CD14-positive monocyte (primary cell): Measurements from ENCODE around the gene SMG1. TPM values are rescaled to one million over a fixed set of nuclear protein-coding genes. Genes with fewer than 3 reads are reported as not detected.

Experiments used
- DNase-seq, 3 donors: peaks; one replicate each; pipeline ENCODE4 v3.0.0-alpha.2; 2011 to 2022
- H2AFZ ChIP-seq: 2 replicates; pipeline ENCODE4 v1.6.0; 2012; ENCODE audit warnings: mild to moderate bottlenecking, low read depth, low read length, inconsistent platforms; ENCODE audit not compliant: insufficient read depth, poor library complexity, severe bottlenecking
- H3K27ac ChIP-seq, 2 donors: 1 replicate in 1 of 2; 2 replicates in 1 of 2; pipeline ENCODE4 v1.5.1; 2012 to 2013; ENCODE audit warnings: low read length in 2 of 2, control low read depth in 1 of 2, inconsistent platforms in 1 of 2, low read depth in 1 of 2, mild to moderate bottlenecking in 1 of 2
- H3K27me3 ChIP-seq, 2 donors: one replicate each; pipeline versions ENCODE4 v1.6.0 to v1.6.1; 2011 to 2013; ENCODE audit warnings: low read length in 2 of 2; ENCODE audit not compliant: control insufficient read depth in 2 of 2, insufficient read depth in 2 of 2
- H3K36me3 ChIP-seq, 2 donors: replicated peaks in 1 of 2; 1 replicate in 1 of 2; 2 replicates in 1 of 2; pipeline versions ENCODE4 v1.5.1 to v1.6.1; 2012 to 2013; ENCODE audit warnings: low read length in 2 of 2, control low read depth in 1 of 2, inconsistent platforms in 1 of 2, mild to moderate bottlenecking in 1 of 2; ENCODE audit not compliant: insufficient read depth in 2 of 2, control insufficient read depth in 1 of 2
- H3K4me1 ChIP-seq, 2 donors: 1 replicate in 1 of 2; 2 replicates in 1 of 2; pipeline versions ENCODE4 v1.5.1 to v1.6.1; 2012 to 2013; ENCODE audit warnings: low read length in 2 of 2, control low read depth in 1 of 2, inconsistent platforms in 1 of 2, mild to moderate bottlenecking in 1 of 2, moderate library complexity in 1 of 2; ENCODE audit not compliant: insufficient read depth in 2 of 2, control insufficient read depth in 1 of 2
- H3K4me2 ChIP-seq: replicated peaks from 2 replicates; pipeline ENCODE3; 2012; ENCODE audit warnings: low read length, moderate library complexity, mild to moderate bottlenecking; ENCODE audit not compliant: poor library complexity, severe bottlenecking; ENCODE audit errors: extremely low read depth
- H3K4me3 ChIP-seq, 3 experiments: fragments of 200-600 bp in 1 of 3; sonication (generic) in 1 of 3; replicated peaks in 1 of 3; 1 replicate in 2 of 3; 2 replicates in 1 of 3; pipeline ENCODE4 v1.5.1; 2011 to 2013; ENCODE audit warnings: low read length in 3 of 3, mild to moderate bottlenecking in 3 of 3, control low read depth in 2 of 3, low read depth in 2 of 3, inconsistent platforms in 1 of 3, moderate library complexity in 1 of 3
- H3K79me2 ChIP-seq: 2 replicates; pipeline ENCODE4 v1.6.0; 2012; ENCODE audit warnings: mild to moderate bottlenecking, control low read depth, inconsistent platforms, low read length, moderate library complexity; ENCODE audit not compliant: insufficient read depth
- H3K9ac ChIP-seq: 2 replicates; pipeline ENCODE4 v1.6.0; 2017; ENCODE audit warnings: low read length, mild to moderate bottlenecking; ENCODE audit not compliant: insufficient read depth, poor library complexity, severe bottlenecking
- H3K9me3 ChIP-seq, 2 donors: replicated peaks in 1 of 2; 1 replicate in 1 of 2; 2 replicates in 1 of 2; pipeline versions ENCODE4 v1.5.1 to v1.6.1; 2012 to 2013; ENCODE audit warnings: low read length in 2 of 2, control low read depth in 1 of 2; ENCODE audit not compliant: control insufficient read depth in 1 of 2, insufficient read depth in 1 of 2
- H4K20me1 ChIP-seq: 2 replicates; pipeline ENCODE4 v1.6.0; 2012; ENCODE audit warnings: mild to moderate bottlenecking, low read length, control low read depth, moderate library complexity; ENCODE audit not compliant: insufficient read depth
- H3K27ac Mint-ChIP-seq, 7 donors: one replicate each; pipeline ENCODE4 v1.8.0; 2020; ENCODE audit warnings: mild to moderate bottlenecking in 7 of 7, mixed read lengths in 7 of 7, moderate library complexity in 6 of 7, inconsistent platforms in 2 of 7
- H3K27me3 Mint-ChIP-seq, 3 donors: one replicate each; pipeline ENCODE4 v1.8.0; 2021 to 2022; ENCODE audit warnings: low read depth in 3 of 3, mild to moderate bottlenecking in 3 of 3, mixed read lengths in 3 of 3, moderate library complexity in 3 of 3, inconsistent platforms in 1 of 3
- H3K36me3 Mint-ChIP-seq, 2 donors: one replicate each; pipeline ENCODE4 v1.8.0; 2020; ENCODE audit warnings: mixed read lengths in 2 of 2, inconsistent platforms in 1 of 2, mild to moderate bottlenecking in 1 of 2
- H3K4me1 Mint-ChIP-seq: one replicate; pipeline ENCODE4 v1.8.0; 2020; ENCODE audit warnings: mild to moderate bottlenecking, mixed read lengths
- H3K4me3 Mint-ChIP-seq, 2 donors: one replicate each; pipeline ENCODE4 v1.8.0; 2020; ENCODE audit warnings: mild to moderate bottlenecking in 2 of 2, mixed read lengths in 2 of 2, moderate library complexity in 1 of 2
- H3K9me3 Mint-ChIP-seq, 7 donors: one replicate each; pipeline ENCODE4 v1.8.0; 2020 to 2022; ENCODE audit warnings: mixed read lengths in 7 of 7, mild to moderate bottlenecking in 6 of 7, moderate library complexity in 6 of 7, inconsistent platforms in 2 of 7
- WGBS: methylation state at CpG from one replicate; pipeline ENCODE4 v1.1.5; 2013; ENCODE audit warnings: missing lambda C conversion rate; ENCODE audit not compliant: insufficient coverage; 5-methylcytosine and 5-hydroxymethylcytosine counted together
- intact Hi-C, 2 donors: fragments of 100-400 bp; cut with micrococcal nuclease; formaldehyde crosslinking; loops; one replicate each; pipeline versions ENCODE4 v1.15.0 to v1.15.1; 2023
- polyA plus RNA-seq, 3 donors: library from polyadenylated mRNA; depleted of rRNA in 1 of 3; unstranded in 2 of 3; stranded (reverse) in 1 of 3; fragments of 300-500 nt in 2 of 3; fragments of >200 nt in 1 of 3; fragmentation: Illumina TruSeq in 2 of 3; gene quantifications; 1 replicate in 2 of 3; 2 replicates in 1 of 3; pipeline ENCODE4 v1.2.3, GENCODE V29; 2012 to 2021
- TF ChIP-seq, protein P1 (sequence below): fragments of 200-600 bp; IDR thresholded peaks from one replicate; pipeline ENCODE4 v1.8.0; 2022; ENCODE audit warnings: antibody characterized with exemption, mild to moderate bottlenecking

SMG1 gene
- polyA plus RNA-seq, 3 donors: 2.4 to 31.8 (median 7.1) TPM

DNA sequence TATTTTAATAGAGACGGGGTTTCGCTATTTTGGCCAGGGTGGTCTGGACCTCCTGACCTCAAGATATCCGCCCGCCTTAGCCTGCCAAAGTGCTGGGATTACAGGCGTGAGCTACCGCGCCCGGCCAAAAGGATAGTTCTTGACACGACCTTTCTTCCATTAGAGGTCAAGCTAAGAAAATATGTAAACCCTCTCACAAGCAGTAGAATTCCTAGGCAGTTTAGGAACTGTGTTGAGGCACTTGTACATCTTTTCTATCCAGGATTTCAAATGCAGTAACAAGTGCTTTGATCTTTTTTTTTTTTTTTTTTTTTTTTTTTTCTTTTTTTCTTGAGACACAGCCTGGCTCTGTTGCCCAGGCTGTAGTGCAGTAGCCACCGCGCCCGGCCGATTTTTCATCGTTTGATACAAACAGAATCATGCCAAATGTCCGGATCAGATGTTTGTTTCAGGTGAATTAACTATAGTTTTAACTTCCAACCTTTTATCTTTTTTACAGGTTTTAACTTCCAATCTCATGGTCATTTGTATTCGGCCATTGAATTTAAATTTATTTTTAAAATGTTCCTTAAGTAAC, 123.4 kb downstream of the SMG1 start:
- DNase-seq: no peak
- Histone ChIP-seq H3K79me2 (peaks cover 67% of the 10 kb centered on the region), H3K9ac (no peak overlapping the region), H3K4me2 (peak overlapping the region; percentile 65), H2AFZ (no peak overlapping the region), H3K36me3 (peaks cover 3 to 23% of the 10 kb centered on the region in 2 donors), H3K27me3 (no peaks in the 10 kb centered on the region), H3K4me1 (peaks cover 52 to 71% of the 10 kb centered on the region in 2 donors), H3K9me3 (no peaks in the 10 kb centered on the region), H4K20me1 (peaks cover 23% of the 10 kb centered on the region), H3K4me3 (peak overlapping the region in 1 of 3 experiments; percentile 45), H3K27ac (peak overlapping the region; percentile 77 to 85)
- H3K36me3 Mint-ChIP-seq: peaks cover 10 to 18% of the 10 kb centered on the region in 2 donors
- WGBS: 98% methylated on average over 8 of the region's 16 CpGs
- H3K9me3 Mint-ChIP-seq: peaks cover 0 to 2% (median 0%) of the 10 kb centered on the region in 7 donors
- TF ChIP-seq, protein P1, sequence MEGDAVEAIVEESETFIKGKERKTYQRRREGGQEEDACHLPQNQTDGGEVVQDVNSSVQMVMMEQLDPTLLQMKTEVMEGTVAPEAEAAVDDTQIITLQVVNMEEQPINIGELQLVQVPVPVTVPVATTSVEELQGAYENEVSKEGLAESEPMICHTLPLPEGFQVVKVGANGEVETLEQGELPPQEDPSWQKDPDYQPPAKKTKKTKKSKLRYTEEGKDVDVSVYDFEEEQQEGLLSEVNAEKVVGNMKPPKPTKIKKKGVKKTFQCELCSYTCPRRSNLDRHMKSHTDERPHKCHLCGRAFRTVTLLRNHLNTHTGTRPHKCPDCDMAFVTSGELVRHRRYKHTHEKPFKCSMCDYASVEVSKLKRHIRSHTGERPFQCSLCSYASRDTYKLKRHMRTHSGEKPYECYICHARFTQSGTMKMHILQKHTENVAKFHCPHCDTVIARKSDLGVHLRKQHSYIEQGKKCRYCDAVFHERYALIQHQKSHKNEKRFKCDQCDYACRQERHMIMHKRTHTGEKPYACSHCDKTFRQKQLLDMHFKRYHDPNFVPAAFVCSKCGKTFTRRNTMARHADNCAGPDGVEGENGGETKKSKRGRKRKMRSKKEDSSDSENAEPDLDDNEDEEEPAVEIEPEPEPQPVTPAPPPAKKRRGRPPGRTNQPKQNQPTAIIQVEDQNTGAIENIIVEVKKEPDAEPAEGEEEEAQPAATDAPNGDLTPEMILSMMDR: no peak
- peak overlapping the region; percentile 50 to 93 (median 85) for H3K27ac Mint-ChIP-seq
- H3K27me3 Mint-ChIP-seq: peaks cover 0 to under 1% (median 0%) of the 10 kb centered on the region in 3 donors
- no peak overlapping the region for H3K4me3 Mint-ChIP-seq
- peaks cover 68% of the 10 kb centered on the region for H3K4me1 Mint-ChIP-seq
- intact Hi-C loops: loop anchor here (5.0 to 10.0 kb wide), 5 partner anchors 72 to 752 kb away; partner anchors contain the start of genes SMG1 (in 2 of the 2), CCP110 (in 1 of the 2), COQ7 (in 1 of the 2) and GDE1 (in 1 of the 2)

DNA sequence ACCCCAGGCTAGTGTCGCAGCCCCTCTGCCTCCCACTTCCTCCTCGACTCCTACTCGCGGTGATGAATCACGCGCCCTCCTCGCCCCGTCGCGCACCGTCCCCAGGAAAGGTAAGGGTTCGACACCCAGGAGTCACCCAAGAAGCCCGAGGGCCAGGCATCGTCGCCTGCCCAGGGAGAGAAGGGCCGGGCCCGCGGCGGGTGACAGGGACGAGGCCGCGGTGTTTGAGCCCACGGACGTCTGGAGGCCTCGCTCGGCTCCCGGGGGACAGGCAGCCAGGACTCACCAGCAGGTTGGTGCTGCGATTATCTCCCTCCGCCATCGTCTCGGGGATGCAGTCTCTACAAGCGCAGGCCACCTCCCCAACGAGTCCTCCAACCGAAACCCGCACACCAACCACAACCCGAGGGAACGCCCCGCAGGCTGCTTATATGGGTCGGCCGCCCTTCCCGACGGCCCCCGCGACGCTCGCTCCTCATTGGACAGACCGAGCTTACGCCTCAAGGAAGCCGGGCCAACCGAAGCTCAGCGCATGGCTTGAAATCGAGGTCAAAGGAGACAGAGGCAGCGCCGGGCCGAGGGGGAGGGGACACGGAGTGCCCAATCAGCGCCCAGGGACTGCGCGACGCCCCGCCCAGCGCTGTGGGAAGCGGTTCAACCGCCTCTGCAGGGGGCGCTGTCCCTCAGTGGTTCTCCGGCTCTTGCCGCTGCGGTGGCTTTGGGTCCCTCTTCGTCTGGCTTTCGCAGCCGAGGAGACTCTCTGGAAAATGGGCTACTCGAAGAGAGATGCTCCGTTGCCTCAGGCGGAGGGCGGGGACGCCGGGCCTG, 124.8 kb downstream of the SMG1 start, which contains the start of gene ARL6IP1:
TSS of gene ARL6IP1 (minus strand) at position 405 of the 828 bp plus-strand sequence. CDS start at position 322, 83 bp downstream.
- Mint-ChIP-seq H3K36me3 (peaks cover 10 to 22% of the 10 kb centered on the region in 2 donors), H3K27ac (peak within 1 kb of the TSS; percentile 93 to 98 (median 95)), H3K9me3 (peaks cover 0 to 2% (median 0%) of the 10 kb centered on the region in 7 donors), H3K4me3 (peak within 1 kb of the TSS; percentile 93 to 98), H3K27me3 (no peaks in the 10 kb centered on the region), H3K4me1 (peaks cover 64% of the 10 kb centered on the region)
- Histone ChIP-seq H3K9me3 (no peaks in the 10 kb centered on the region), H3K4me1 (peaks cover 52 to 71% of the 10 kb centered on the region in 2 donors), H3K4me2 (peak within 1 kb of the TSS; percentile 96), H3K27me3 (no peaks in the 10 kb centered on the region), H3K4me3 (peak within 1 kb of the TSS; percentile 65 to 94 (median 92)), H2AFZ (peak within 1 kb of the TSS; percentile 94), H4K20me1 (peaks cover 23% of the 10 kb centered on the region), H3K36me3 (peaks cover 14 to 23% of the 10 kb centered on the region in 2 donors), H3K79me2 (peaks cover 77% of the 10 kb centered on the region), H3K9ac (peak within 1 kb of the TSS; percentile 95), H3K27ac (peak within 1 kb of the TSS; percentile 93 to 95)
- peak; percentile 99 to 100 (median 100) for DNase-seq
- intact Hi-C loops: loop anchor here (5.0 to 10.0 kb wide), 5 partner anchors 73 to 753 kb away; partner anchors contain the start of genes SMG1 (in 2 of the 2), CCP110 (in 1 of the 2), COQ7 (in 1 of the 2) and GDE1 (in 1 of the 2)
- under 1% methylated on average over 75 of the region's 77 CpGs for WGBS
- TF ChIP-seq, protein P1: peak; percentile 98
